VCaP (cell line): Measurements from ENCODE around the gene FMR1.

Experiments used
- H3K27ac ChIP-seq: fragments of 450-650 bp; 2 replicates; pipeline ENCODE4 v1.5.1; 2017
- TF ChIP-seq, protein P1 (sequence below): fragments of 450-650 bp; conservative IDR thresholded peaks from 2 replicates; pipeline ENCODE4 v1.5.1; 2017; ENCODE audit warnings: mild to moderate bottlenecking, moderate library complexity

FMR1 gene

GRCh38 chrX:147902270-147902669, 9.4 kb upstream of the FMR1 start:
- H3K27ac ChIP-seq = no peak overlapping the region
- TF ChIP-seq, protein P1, sequence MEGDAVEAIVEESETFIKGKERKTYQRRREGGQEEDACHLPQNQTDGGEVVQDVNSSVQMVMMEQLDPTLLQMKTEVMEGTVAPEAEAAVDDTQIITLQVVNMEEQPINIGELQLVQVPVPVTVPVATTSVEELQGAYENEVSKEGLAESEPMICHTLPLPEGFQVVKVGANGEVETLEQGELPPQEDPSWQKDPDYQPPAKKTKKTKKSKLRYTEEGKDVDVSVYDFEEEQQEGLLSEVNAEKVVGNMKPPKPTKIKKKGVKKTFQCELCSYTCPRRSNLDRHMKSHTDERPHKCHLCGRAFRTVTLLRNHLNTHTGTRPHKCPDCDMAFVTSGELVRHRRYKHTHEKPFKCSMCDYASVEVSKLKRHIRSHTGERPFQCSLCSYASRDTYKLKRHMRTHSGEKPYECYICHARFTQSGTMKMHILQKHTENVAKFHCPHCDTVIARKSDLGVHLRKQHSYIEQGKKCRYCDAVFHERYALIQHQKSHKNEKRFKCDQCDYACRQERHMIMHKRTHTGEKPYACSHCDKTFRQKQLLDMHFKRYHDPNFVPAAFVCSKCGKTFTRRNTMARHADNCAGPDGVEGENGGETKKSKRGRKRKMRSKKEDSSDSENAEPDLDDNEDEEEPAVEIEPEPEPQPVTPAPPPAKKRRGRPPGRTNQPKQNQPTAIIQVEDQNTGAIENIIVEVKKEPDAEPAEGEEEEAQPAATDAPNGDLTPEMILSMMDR = no peak

GRCh38 chrX:147908106-147908505, 3.6 kb upstream of the FMR1 start:
- TF ChIP-seq, protein P1 = no peak
- no peak overlapping the region for H3K27ac ChIP-seq

- no peak overlapping the region for H3K27ac ChIP-seq
- TF ChIP-seq, protein P1 = no peak
These were observed 1.1 kb upstream of the FMR1 start for GRCh38 chrX:147910607-147911006.

GRCh38 chrX:147912093-147912801, 528 bp downstream of the FMR1 start:
- H3K27ac ChIP-seq = peak overlapping the region; percentile 80
- TF ChIP-seq, protein P1 = no peak

GRCh38 chrX:147913570-147913969, 1.9 kb downstream of the FMR1 start:
- H3K27ac ChIP-seq = no peak overlapping the region
- TF ChIP-seq, protein P1 = no peak

DNA sequence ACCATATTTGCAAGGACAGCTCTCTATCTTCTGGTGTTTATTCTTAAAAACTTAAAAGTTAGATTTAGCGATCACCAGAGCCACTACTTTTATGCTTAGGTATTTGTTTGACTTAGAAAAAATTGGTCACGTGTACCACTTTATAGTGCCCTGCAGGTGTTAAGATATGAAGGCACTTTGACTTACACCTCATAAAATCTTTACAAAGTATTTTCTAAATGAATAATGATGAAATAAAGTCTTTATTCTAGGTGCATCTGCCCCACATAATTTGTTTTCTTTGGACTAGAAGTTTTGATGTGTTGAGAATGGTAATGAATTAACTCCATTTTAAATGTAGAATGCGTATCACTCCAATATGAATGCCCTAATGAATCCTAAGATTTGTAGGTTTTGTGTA, 2.9 kb downstream of the FMR1 start:
- H3K27ac ChIP-seq = no peak overlapping the region
- TF ChIP-seq, protein P1 = no peak

DNA sequence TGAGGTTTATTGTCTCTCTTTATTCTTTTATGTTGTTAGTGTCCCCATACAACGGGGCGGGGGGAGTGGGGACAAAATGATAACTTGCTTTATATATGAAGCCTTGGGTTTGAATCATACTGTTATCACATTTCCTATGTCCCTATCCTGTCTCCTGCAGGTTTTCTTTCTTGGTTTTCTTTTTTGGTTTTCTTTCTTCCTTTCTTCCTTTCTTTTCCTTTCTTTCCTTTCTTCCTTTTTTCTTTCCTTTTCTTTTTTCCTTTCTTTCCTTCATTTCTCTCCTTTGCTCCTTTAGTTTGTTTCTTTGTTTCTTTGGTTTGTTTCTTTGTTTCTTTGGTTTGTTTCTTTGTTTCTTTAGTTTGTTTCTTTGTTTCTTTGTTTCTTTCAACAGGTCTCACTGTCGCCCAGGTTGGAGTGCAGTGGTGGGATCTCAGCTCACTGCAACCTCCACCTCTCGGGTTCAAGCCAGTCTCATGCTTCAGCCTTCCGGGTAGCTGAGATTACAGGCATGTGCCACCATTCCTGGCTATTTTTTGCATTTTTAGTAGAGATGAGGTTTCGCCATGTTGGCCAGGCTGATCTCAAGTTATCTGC, 4.8 kb downstream of the FMR1 start:
- TF ChIP-seq, protein P1 = no peak
- no peak overlapping the region for H3K27ac ChIP-seq
